GM12878 (cell line): ENCODE measurements around the gene CHST5. TPM values are rescaled to one million over a fixed set of nuclear protein-coding genes. Genes with fewer than 3 reads are reported as not detected.

ENCODE experiments used
- BMI1 ChIP-seq: fragments of 450-650 bp; IDR thresholded peaks from 2 replicates; pipeline ENCODE4 v1.6.1; 2016; ENCODE audit warnings: mild to moderate bottlenecking, moderate library complexity, borderline replicate concordance
- BRCA1 ChIP-seq: IDR thresholded peaks from 2 replicates; pipeline ENCODE4 v1.6.1; 2011; ENCODE audit warnings: low read depth, low read length, improper control_type of control experiment
- FOXK2 ChIP-seq: fragments of 450-650 bp; IDR thresholded peaks from 2 replicates; pipeline ENCODE4 v1.6.1; 2017; ENCODE audit warnings: mild to moderate bottlenecking, moderate library complexity
- GATAD2B ChIP-seq: fragments of 450-650 bp; conservative IDR thresholded peaks from 2 replicates; pipeline ENCODE4 v1.6.1; 2017; ENCODE audit warnings: low read depth, mild to moderate bottlenecking, moderate library complexity
- HDAC2 ChIP-seq: fragments of 200-600 bp; sonication (generic); IDR thresholded peaks from 2 replicates; pipeline ENCODE4 v1.6.1; 2017
- MYC ChIP-seq: IDR thresholded peaks from 2 replicates; pipeline ENCODE4 v1.6.1; 2011; ENCODE audit warnings: mild to moderate bottlenecking, low read length, moderate library complexity, inconsistent platforms; ENCODE audit not compliant: insufficient read depth, insufficient replicate concordance, insufficient read length, severe bottlenecking
- PML ChIP-seq: IDR thresholded peaks from 2 replicates; pipeline ENCODE4 v1.6.1; 2012; ENCODE audit warnings: low read length, inconsistent platforms
- POLR2AphosphoS5 ChIP-seq: IDR thresholded peaks from 2 replicates; pipeline ENCODE4 v1.6.1; 2011; ENCODE audit warnings: mild to moderate bottlenecking, low read length, inconsistent platforms
- RELA ChIP-seq: fragments of 450-650 bp; IDR thresholded peaks from 2 replicates; pipeline ENCODE4 v1.8.0; 2014; ENCODE audit warnings: borderline replicate concordance; ENCODE audit not compliant: partially characterized antibody
- TAF1 ChIP-seq: IDR thresholded peaks from 2 replicates; pipeline ENCODE4 v1.6.1; 2011; ENCODE audit warnings: mild to moderate bottlenecking, low read depth, low read length, borderline replicate concordance
- YBX1 ChIP-seq: fragments of 450-650 bp; IDR thresholded peaks from 2 replicates; pipeline ENCODE4 v1.6.1; 2016; ENCODE audit warnings: antibody characterized with exemption
- ZBED1 ChIP-seq: IDR thresholded peaks from 2 replicates; pipeline ENCODE4 v1.6.1; 2016; ENCODE audit warnings: borderline replicate concordance
- polyA plus RNA-seq, 11 experiments: library from polyadenylated mRNA; depleted of rRNA in 4 of 11; unstranded in 6 of 11; stranded (reverse) in 5 of 11; fragments of >200 nt; fragmentation: Nextera tagmentation in 4 of 11; fragmentation: Illumina TruSeq in 1 of 11; extraction: Ambion mirVana in 4 of 11; extraction: Trizol in 1 of 11; gene quantifications; 1 replicate in 1 of 11; 2 replicates in 10 of 11; pipeline versions ENCODE4 v1.2.1 to v1.2.3, GENCODE V29; 2011 to 2016; ENCODE audit warnings: inconsistent platforms in 2 of 11, missing spikeins in 2 of 11, low read depth in 1 of 11
- total RNA-seq, 4 experiments: library from RNA; depleted of rRNA in 3 of 4; stranded (reverse); fragments of >200 nt in 3 of 4; fragmentation: Illumina TruSeq in 1 of 4; extraction: Trizol in 1 of 4; gene quantifications; 2 replicates each; pipeline versions ENCODE4 v1.2.1 to v1.2.3, GENCODE V29; 2013 to 2021
- TF ChIP-seq, protein P1 (sequence below): fragments of 450-650 bp; IDR thresholded peaks from 2 replicates; pipeline ENCODE4 v1.6.1; 2017; ENCODE audit warnings: mild to moderate bottlenecking
- TF ChIP-seq, protein P2 (sequence below): fragments of 450-650 bp; IDR thresholded peaks from 2 replicates; pipeline ENCODE4 v1.6.1; 2017; ENCODE audit warnings: antibody characterized with exemption, mild to moderate bottlenecking, moderate library complexity

CHST5 gene
- total and polyA plus RNA-seq, 10 of the 15 experiments (the other 5 are each of a cell fraction or from before 2014, with no cell fraction given), result 0.04 to 0.43 (median 0.14) TPM; not detected in 6

GRCh38 chr16:75529959-75530358 is 5.9 kb downstream of the CHST5 start (continued):
- TF ChIP-seq, protein P1, sequence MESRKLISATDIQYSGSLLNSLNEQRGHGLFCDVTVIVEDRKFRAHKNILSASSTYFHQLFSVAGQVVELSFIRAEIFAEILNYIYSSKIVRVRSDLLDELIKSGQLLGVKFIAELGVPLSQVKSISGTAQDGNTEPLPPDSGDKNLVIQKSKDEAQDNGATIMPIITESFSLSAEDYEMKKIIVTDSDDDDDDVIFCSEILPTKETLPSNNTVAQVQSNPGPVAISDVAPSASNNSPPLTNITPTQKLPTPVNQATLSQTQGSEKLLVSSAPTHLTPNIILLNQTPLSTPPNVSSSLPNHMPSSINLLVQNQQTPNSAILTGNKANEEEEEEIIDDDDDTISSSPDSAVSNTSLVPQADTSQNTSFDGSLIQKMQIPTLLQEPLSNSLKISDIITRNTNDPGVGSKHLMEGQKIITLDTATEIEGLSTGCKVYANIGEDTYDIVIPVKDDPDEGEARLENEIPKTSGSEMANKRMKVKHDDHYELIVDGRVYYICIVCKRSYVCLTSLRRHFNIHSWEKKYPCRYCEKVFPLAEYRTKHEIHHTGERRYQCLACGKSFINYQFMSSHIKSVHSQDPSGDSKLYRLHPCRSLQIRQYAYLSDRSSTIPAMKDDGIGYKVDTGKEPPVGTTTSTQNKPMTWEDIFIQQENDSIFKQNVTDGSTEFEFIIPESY, result no peak
- TF ChIP-seq ZBED1 (no peak), POLR2AphosphoS5 (no peak), BRCA1 (no peak), PML (no peak), TAF1 (no peak), GATAD2B (no peak), HDAC2 (no peak), MYC (no peak), FOXK2 (no peak), YBX1 (no peak), BMI1 (no peak), RELA (no peak)
- TF ChIP-seq, protein P2, sequence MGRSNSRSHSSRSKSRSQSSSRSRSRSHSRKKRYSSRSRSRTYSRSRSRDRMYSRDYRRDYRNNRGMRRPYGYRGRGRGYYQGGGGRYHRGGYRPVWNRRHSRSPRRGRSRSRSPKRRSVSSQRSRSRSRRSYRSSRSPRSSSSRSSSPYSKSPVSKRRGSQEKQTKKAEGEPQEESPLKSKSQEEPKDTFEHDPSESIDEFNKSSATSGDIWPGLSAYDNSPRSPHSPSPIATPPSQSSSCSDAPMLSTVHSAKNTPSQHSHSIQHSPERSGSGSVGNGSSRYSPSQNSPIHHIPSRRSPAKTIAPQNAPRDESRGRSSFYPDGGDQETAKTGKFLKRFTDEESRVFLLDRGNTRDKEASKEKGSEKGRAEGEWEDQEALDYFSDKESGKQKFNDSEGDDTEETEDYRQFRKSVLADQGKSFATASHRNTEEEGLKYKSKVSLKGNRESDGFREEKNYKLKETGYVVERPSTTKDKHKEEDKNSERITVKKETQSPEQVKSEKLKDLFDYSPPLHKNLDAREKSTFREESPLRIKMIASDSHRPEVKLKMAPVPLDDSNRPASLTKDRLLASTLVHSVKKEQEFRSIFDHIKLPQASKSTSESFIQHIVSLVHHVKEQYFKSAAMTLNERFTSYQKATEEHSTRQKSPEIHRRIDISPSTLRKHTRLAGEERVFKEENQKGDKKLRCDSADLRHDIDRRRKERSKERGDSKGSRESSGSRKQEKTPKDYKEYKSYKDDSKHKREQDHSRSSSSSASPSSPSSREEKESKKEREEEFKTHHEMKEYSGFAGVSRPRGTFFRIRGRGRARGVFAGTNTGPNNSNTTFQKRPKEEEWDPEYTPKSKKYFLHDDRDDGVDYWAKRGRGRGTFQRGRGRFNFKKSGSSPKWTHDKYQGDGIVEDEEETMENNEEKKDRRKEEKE, result no peak
